DND-41 (cell line): ENCODE results near the gene HYI.
"Not testable (repeated sequence)": the region's sequence is repeated elsewhere in the genome, so short reads cannot be mapped to it uniquely, and the experiment has no call there.

Source experiments
- ATAC-seq: fragments of 200-7000 bp; cut with Tn5 transposase; 3 replicates; pipeline ENCODE4 v1.9.1; 2021; ENCODE audit warnings: low read depth; ENCODE audit not compliant: insufficient read depth
- DNase-seq: peaks from one replicate; pipeline ENCODE4 v3.0.0-alpha.2; 2020
- H2AFZ ChIP-seq: 2 replicates; pipeline ENCODE4 v1.6.0; 2012; ENCODE audit warnings: low read depth, low read length
- H3K27ac ChIP-seq: 2 replicates; pipeline ENCODE4 v1.5.1; 2012; ENCODE audit warnings: low read length, inconsistent platforms
- H3K27me3 ChIP-seq: fragments of 200-600 bp; sonication (generic); 2 replicates; pipeline ENCODE4 v1.6.0; 2012; ENCODE audit warnings: low read length, mild to moderate bottlenecking, inconsistent platforms; ENCODE audit not compliant: insufficient read depth, poor library complexity
- H3K36me3 ChIP-seq: 2 replicates; pipeline ENCODE4 v1.5.1; 2012; ENCODE audit warnings: low read length, inconsistent platforms; ENCODE audit not compliant: insufficient read depth
- H3K4me1 ChIP-seq: 2 replicates; pipeline ENCODE4 v1.5.1; 2012; ENCODE audit warnings: mild to moderate bottlenecking, low read length; ENCODE audit not compliant: insufficient read depth
- H3K4me2 ChIP-seq: 2 replicates; pipeline ENCODE4 v1.6.0; 2012; ENCODE audit warnings: mild to moderate bottlenecking, moderate library complexity, low read length, inconsistent platforms; ENCODE audit not compliant: insufficient read depth
- H3K4me3 ChIP-seq, 2 experiments: fragments of 200-600 bp in 1 of 2; shearing (Covaris generic) in 1 of 2; 2 replicates each; pipeline ENCODE4 v1.5.1; 2012 to 2016; ENCODE audit warnings: inconsistent platforms in 2 of 2, low read length in 2 of 2, mild to moderate bottlenecking in 2 of 2, low read depth in 1 of 2, moderate library complexity in 1 of 2
- H3K79me2 ChIP-seq: 2 replicates; pipeline ENCODE4 v1.6.0; 2012; ENCODE audit warnings: low read length, inconsistent platforms; ENCODE audit not compliant: insufficient read depth
- H3K9ac ChIP-seq: 2 replicates; pipeline ENCODE4 v1.6.0; 2012; ENCODE audit warnings: low read depth, mild to moderate bottlenecking, inconsistent platforms, low read length, moderate library complexity
- H3K9me3 ChIP-seq: 2 replicates; pipeline ENCODE4 v1.5.1; 2012; ENCODE audit warnings: low read length, moderate library complexity, mild to moderate bottlenecking, inconsistent platforms; ENCODE audit not compliant: insufficient read depth, severe bottlenecking
- H4K20me1 ChIP-seq: 2 replicates; pipeline ENCODE4 v1.6.0; 2012; ENCODE audit warnings: low read length; ENCODE audit not compliant: insufficient read depth
- CTCF ChIP-seq: IDR thresholded peaks from 2 replicates; pipeline ENCODE4 v1.5.1; 2012; ENCODE audit warnings: borderline replicate concordance, low read length, moderate library complexity, mild to moderate bottlenecking; ENCODE audit not compliant: poor library complexity, severe bottlenecking; ENCODE audit errors: extremely low read depth
- EZH2 ChIP-seq: IDR thresholded peaks from 3 replicates; pipeline ENCODE4 v1.6.1; 2012; ENCODE audit warnings: borderline replicate concordance, low read depth, mild to moderate bottlenecking, moderate library complexity, low read length, inconsistent platforms; ENCODE audit not compliant: severe bottlenecking

HYI gene

GRCh38 chr1:43481491-43481890 is 27.8 kb upstream of the HYI start:
- TF ChIP-seq EZH2 = no peak
- TF ChIP-seq CTCF = no peak
- Histone ChIP-seq H3K27ac (no peak overlapping the region), H3K9ac (no peak overlapping the region), H3K4me2 (no peak overlapping the region), H3K9me3 (no peaks in the 10 kb centered on the region), H3K4me1 (peaks cover 4% of the 10 kb centered on the region; the same call in 1 of the 2 replicates), H3K36me3 (no peaks in the 10 kb centered on the region), H3K79me2 (no peaks in the 10 kb centered on the region), H3K4me3 (no peak overlapping the region), H4K20me1 (no peaks in the 10 kb centered on the region), H3K27me3 (no peaks in the 10 kb centered on the region), H2AFZ (no peak overlapping the region)
- DNase-seq (no peak), ATAC-seq (no peak)

- Histone ChIP-seq H3K27ac (no peak overlapping the region), H3K4me3 (no peak overlapping the region), H3K36me3 (no peaks in the 10 kb centered on the region), H3K4me1 (peaks cover 4% of the 10 kb centered on the region; the same call in 1 of the 2 replicates), H3K79me2 (no peaks in the 10 kb centered on the region), H2AFZ (no peak overlapping the region), H3K9me3 (no peaks in the 10 kb centered on the region), H3K27me3 (peaks cover 5% of the 10 kb centered on the region), H3K4me2 (no peak overlapping the region), H4K20me1 (no peaks in the 10 kb centered on the region), H3K9ac (no peak overlapping the region)
- ATAC-seq (no peak), DNase-seq (no peak)
- TF ChIP-seq CTCF = no peak
- TF ChIP-seq EZH2 = no peak
These were observed 25.7 kb upstream of the HYI start for GRCh38 chr1:43479414-43479813.

GRCh38 chr1:43477716-43478115 is 24.0 kb upstream of the HYI start:
- no peak overlapping the region for H3K4me3 ChIP-seq
- no peak for TF ChIP-seq EZH2
- TF ChIP-seq CTCF = no peak
- H3K36me3 ChIP-seq = no peaks in the 10 kb centered on the region
- H3K27me3 ChIP-seq = peaks cover 11% of the 10 kb centered on the region
- H3K9ac ChIP-seq = no peak overlapping the region
- no peaks in the 10 kb centered on the region for H3K79me2 ChIP-seq
- H4K20me1 ChIP-seq = no peaks in the 10 kb centered on the region
- no peak overlapping the region for H3K27ac ChIP-seq
- H3K4me2 ChIP-seq = no peak overlapping the region
- no peak overlapping the region for H2AFZ ChIP-seq
- H3K4me1 ChIP-seq = peaks cover 4% of the 10 kb centered on the region; the same call in 1 of the 2 replicates
- DNase-seq = no peak
- ATAC-seq = no peak
- H3K9me3 ChIP-seq = no peaks in the 10 kb centered on the region

- not testable (repeated sequence) for H2AFZ ChIP-seq, DNase-seq, H3K27ac ChIP-seq, H3K9me3 ChIP-seq, H3K79me2 ChIP-seq, H3K4me3 ChIP-seq, H3K36me3 ChIP-seq, H3K4me2 ChIP-seq, H3K4me1 ChIP-seq, H3K9ac ChIP-seq, ATAC-seq, H4K20me1 ChIP-seq
- H3K27me3 ChIP-seq = peaks cover 11% of the 10 kb centered on the region
These were observed 22.1 kb upstream of the HYI start for GRCh38 chr1:43475611-43476401.
